Measurements from ENCODE around the gene PCDHA4.

The PCDHA4 gene

GRCh38 chr5:140862441-140863295, 55.8 kb downstream of the PCDHA4 start:
- no peak for DNase-seq

Measured in OCI-M1 (cell line).